Fibroblast of skin of left biceps (primary cell): ENCODE results near the gene PRDM16.

Experiments
- DNase-seq, 2 experiments: peaks; one replicate each; pipeline ENCODE4 v3.0.0-alpha.2; 2013; ENCODE audit warnings: low read depth in 2 of 2

PRDM16 gene

DNA sequence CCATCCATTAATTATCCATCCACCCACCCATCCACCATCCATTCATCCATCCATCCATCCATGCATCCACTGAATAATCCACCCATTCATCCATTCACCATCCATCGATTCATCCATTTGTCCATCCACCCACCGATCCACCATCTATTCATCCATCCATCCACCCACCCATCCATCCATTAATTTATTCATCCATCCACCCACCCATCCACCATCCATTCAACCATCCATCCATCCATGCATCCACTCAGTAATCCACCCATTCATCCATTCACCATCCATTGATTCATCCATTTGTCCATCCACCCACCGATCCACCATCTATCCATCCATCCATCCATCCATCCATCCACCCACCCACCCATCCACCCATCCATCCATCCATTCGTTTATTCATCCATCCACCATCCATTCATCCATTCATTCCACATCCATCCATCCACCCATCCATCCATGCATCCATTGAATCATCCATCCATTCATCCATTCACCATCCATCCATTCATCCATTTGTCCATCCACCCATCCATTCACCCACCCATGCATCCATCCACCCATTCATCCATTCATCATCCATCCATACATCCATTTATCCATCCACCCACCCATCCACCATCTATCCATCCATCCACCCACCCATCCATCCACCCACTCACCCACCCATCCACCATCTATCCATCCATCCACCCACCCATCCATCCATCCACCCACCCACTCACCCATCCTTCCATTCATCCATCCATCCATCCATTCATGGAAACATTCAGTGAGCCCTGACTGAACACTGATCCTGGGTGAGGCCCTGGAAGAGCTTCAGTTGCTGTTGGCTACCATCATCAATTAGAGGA, 302.1 kb downstream of the PRDM16 start:
- DNase-seq: no peak

- DNase-seq: no peak
Observed at GRCh38 chr1:3372317-3372716, 303.3 kb downstream of the PRDM16 start.

DNA sequence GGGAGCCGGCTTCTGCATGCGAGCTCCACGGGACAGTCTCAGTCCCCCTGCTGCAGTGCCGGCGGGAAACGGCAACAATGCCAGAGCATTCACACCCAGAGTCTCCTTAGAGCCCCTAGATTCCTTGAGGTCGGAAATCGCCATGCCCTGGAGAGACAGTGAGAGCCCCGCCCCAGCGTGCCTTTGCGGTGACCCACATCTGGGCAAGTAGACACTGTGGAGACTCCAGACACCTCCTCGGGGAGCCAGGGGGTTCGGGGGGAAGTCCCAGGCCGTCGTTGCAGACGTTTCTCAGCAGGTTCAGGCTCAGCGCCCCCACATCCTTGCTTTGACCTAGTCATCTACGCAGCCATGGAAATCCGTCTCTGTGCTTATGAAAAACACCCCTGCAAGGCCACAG, 304.2 kb downstream of the PRDM16 start:
- DNase-seq: no peak

DNA sequence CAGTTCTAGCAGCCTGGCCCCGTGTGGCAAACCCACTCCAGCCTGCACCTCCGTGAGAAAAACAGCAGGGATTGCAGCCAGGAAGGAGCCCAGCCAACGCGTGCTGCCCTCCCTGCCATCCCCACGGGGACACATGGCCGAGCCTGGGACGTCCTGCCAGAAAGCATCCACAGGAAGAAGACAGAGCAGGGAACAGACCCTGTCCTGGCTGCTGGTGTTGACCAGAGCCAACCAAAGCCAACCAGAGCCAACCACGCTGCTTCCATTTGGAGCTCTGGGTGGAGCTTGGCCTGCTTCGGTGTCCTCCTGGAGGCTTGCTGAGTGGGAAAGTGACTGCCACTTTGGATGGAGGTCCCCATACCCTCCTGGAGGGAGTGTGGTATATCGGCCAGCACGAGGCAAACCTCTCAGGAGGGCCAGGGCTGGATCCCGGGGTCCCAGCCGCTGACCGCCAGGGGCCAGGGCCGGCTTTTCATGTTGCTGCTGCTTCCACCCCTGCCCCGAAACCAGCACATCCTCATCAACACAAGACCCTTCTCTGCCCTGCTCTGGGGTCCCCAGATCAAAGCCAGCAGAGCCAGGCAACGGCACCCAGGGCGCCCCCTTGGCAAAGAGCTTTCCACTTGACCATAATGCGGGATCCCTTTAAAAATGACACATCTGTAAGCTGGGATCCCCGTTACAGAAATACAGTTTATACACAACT, 304.9 kb downstream of the PRDM16 start:
- DNase-seq: no peak

GRCh38 chr1:3375245-3375644, 306.2 kb downstream of the PRDM16 start:
- no peak for DNase-seq

DNA sequence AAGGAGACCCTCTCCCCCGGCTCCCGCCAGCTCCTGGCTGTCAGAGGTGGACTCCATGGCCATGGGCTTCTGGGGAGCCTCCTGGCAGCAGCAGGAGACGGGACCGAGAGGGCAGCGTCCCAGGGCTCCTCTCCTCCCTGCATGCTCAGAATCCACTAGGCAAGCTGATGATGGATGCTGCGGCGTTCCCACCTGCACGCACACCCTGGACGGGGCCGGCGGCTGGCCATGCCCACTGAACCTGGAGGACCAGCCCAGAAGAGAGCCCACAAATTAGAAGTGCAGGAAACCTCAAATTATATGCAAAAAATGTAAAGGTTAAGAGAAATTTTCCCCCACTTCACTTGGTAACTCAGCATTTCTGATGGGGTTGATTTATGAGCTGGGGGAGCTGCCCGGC, 308.2 kb downstream of the PRDM16 start:
- DNase-seq: no peak

GRCh38 chr1:3377604-3378279, 308.7 kb downstream of the PRDM16 start:
- no peak for DNase-seq

- no peak for DNase-seq
Observed at GRCh38 chr1:3378411-3379208, 309.6 kb downstream of the PRDM16 start.

- DNase-seq: no peak
Observed at GRCh38 chr1:3379934-3380333, 310.9 kb downstream of the PRDM16 start.

DNA sequence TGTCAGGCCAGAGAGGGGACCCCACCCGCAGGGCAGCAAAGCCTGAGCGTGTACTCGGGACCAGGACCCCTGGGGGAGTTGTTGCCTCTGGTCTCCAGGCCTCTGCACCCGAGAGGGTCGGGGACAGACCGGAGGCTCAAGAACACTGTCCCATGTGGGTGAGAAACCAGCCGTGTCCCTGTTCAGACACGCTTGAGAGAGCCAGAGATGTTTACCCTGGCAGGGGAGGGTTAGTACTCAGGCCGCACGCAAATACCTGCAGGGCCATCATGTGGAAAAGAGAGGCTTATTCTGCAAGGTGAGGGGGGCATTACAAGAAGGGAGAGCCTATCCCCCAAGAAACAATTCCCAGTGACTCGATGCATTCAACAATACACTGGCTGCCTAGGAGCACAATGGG, 311.5 kb downstream of the PRDM16 start:
- DNase-seq: no peak

- no peak for DNase-seq
Observed at GRCh38 chr1:3381901-3382300, 312.9 kb downstream of the PRDM16 start.

- no peak for DNase-seq
Observed at GRCh38 chr1:3382326-3383057, 313.5 kb downstream of the PRDM16 start.

GRCh38 chr1:3383679-3384078, 314.7 kb downstream of the PRDM16 start:
- DNase-seq: no peak

DNA sequence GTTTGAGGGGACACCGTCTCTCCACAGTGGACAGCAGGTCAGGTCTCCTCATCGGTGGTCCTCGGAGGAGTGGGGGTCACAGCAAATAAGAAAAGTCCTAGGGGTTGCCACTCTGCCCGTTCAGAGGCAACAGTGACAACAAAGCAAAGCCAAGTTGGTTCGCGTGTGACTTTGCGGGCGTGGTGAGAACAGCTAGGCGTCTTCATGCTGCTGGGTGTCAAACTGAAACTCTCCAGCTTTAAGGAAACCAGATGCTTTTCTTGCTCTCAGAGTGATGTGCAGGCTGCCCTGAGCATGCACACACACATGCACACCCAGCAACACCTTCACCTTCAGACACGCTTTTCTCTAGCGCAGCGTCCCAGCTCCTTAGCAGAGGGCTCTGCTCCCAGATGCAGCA, 315.4 kb downstream of the PRDM16 start:
- no peak for DNase-seq

DNA sequence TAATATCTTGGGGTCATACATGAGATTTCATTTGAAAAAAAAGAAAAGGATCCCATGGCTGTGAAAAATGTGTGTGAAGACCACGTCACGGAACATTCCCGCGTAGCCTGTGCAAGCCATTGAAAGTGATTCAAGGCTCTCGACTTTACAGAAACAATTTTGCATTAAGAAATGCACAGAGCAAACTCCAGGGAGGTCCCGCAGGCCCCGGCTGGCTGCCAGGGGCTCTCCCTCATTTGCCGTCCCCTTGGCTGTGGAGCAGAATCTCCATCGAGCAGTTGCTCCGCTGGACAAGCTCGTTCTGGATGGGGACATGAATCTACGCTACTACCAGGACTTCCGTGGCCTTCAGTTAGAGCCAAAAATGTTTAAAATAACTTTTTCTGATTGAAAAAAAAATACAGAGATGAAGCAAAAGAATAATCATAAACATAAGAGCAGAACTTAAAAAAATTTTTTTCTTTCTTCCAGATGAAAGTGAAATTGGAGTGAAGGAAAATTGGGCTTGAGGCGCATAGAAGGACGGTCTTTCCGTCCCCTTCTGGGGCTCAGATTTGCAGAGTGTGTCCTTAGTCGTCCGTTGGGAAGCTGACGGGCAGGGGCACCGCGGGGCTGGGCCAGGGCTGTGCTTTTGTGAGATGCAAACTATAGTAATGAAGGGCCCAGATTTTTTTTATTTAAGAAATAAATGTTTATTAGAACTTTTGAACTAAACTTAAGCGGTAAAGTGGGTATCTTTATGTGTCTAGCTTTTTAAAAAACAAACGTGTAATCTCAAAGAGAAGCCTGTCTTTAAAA, 317.4 kb downstream of the PRDM16 start:
- no peak for DNase-seq

DNA sequence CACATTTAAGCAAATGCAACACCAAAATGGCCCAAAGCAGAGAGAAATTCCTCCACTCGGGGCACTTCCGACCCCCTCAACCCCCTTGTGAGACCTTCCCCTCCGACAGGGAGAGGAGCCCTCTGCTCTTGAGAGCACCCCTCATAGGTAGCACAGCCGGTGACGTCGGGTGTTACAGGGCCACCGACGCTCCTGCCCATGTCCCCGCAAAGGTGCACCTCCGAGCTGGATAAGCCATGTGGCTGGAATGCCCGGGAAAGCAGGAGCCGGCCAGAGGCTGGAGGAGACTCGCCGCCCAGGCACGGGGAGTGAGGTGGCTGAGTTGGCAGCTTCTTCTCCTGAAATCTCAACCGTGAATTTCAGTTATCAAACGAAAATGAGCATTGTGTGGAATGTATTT, 318.4 kb downstream of the PRDM16 start:
- DNase-seq: no peak

GRCh38 chr1:3389093-3389833, 320.3 kb downstream of the PRDM16 start:
- no peak for DNase-seq

DNA sequence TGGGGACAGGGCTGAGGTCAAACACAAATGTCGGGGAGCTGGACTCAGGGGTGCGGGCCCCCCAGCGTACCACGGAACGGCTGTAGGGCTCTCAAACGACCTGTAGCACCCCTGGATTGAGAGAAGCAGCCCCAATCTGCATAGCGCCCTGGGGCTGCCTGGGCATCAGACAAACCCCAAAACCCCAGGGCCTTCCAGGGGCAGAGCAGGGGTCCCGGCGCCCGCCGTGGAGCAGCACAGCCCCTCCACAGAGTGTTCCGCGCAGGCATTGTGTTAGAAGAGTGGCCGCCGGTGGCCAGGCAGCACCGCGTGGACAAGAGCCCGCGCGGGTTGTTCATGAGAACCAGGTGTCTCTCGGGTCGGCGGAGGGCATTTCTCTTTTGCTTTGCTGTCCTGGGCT, 321.3 kb downstream of the PRDM16 start:
- no peak for DNase-seq

DNA sequence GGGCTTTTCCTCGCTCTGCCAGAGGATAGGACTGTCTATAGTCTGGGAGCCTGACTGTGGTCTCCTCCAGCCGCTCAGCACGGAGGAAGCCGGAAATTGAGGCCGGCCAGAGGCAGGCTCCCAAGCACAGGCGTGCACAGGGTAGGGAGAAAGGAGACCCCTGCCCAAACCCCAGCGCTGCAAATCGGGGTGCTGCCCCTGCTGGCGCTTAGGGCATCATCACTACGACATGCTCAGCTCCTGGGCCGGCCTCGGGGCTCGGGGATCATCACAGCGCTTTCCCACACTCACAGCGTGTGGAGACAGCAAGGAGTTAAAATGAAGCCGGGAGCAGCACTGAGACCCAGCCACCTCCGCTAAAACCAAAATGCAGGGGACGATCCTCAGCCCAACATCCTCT, 322.7 kb downstream of the PRDM16 start:
- DNase-seq: no peak
